H1 (cell line): Measurements from ENCODE around the gene ITIH6. TPM values are rescaled to one million over a fixed set of nuclear protein-coding genes. Genes with fewer than 3 reads are reported as not detected.

Experiments used
- CTCF ChIA-PET: fragments of 300-600 bp; sonication (Branson Sonifier 250); formaldehyde crosslinking; loops from one replicate; lab custom pipeline; 2021; ENCODE audit not compliant: partially characterized antibody; lab: Charles Lee
- POLR2A ChIA-PET: fragments of 300-600 bp; sonication (Branson Sonifier 250); formaldehyde crosslinking; loops from one replicate; lab custom pipeline; 2021; ENCODE audit warnings: inconsistent platforms; ENCODE audit not compliant: partially characterized antibody; lab: Charles Lee
- DNase-seq, 2 experiments: peaks; one replicate each; pipeline versions ENCODE4 v3.0.0 to v3.0.0-alpha.2; 2010 to 2022; ENCODE audit warnings: low spot score in 2 of 2, low read depth in 1 of 2, mixed read lengths in 1 of 2
- FAIRE-seq: peaks from 2 replicates; lab custom pipeline; 2011; peaks lifted over from hg19 to GRCh38; lab: Jason Lieb, UNC
- H2AFZ ChIP-seq: 2 replicates; pipeline ENCODE4 v1.8.1; 2012; ENCODE audit warnings: low read length, inconsistent platforms
- H2AK5ac ChIP-seq: 2 replicates; pipeline ENCODE4 v1.6.1; 2013; ENCODE audit warnings: low read depth, low read length
- H2BK120ac ChIP-seq: replicated peaks from 2 replicates; pipeline ENCODE3; 2013; ENCODE audit warnings: low read depth, low read length, inconsistent platforms
- H2BK12ac ChIP-seq: 2 replicates; pipeline ENCODE4 v1.6.1; 2013; ENCODE audit warnings: low read depth, low read length
- H2BK15ac ChIP-seq: 2 replicates; pipeline ENCODE4 v1.6.1; 2013; ENCODE audit warnings: low read length
- H2BK20ac ChIP-seq: 2 replicates; pipeline ENCODE4 v1.6.1; 2013; ENCODE audit warnings: low read length
- H2BK5ac ChIP-seq: 2 replicates; pipeline ENCODE4 v1.6.1; 2013; ENCODE audit warnings: low read depth, low read length
- H3K14ac ChIP-seq: 2 replicates; pipeline ENCODE4 v1.6.1; 2013; ENCODE audit warnings: inconsistent platforms; ENCODE audit not compliant: insufficient read length
- H3K18ac ChIP-seq: 2 replicates; pipeline ENCODE4 v1.6.1; 2013; ENCODE audit warnings: low read length; ENCODE audit errors: extremely low read depth
- H3K23ac ChIP-seq: 2 replicates; pipeline ENCODE4 v1.6.1; 2013; ENCODE audit warnings: inconsistent platforms; ENCODE audit not compliant: insufficient read length
- H3K23me2 ChIP-seq: 2 replicates; pipeline ENCODE4 v1.6.1; 2013; ENCODE audit warnings: low read depth, low read length
- H3K27ac ChIP-seq: 2 replicates; pipeline ENCODE4 v1.6.1; 2011; ENCODE audit warnings: low read depth, low read length, inconsistent platforms
- H3K27me3 ChIP-seq, 4 experiments: replicated peaks in 1 of 4; 1 replicate in 1 of 4; 2 replicates in 3 of 4; pipeline versions ENCODE4 v1.6.1 to v1.8.1; 2011 to 2013; ENCODE audit warnings: low read length in 3 of 4, mild to moderate bottlenecking in 3 of 4, inconsistent platforms in 2 of 4, mixed read lengths in 2 of 4, moderate library complexity in 1 of 4; ENCODE audit not compliant: control insufficient read depth in 3 of 4, insufficient read depth in 3 of 4; ENCODE audit errors: extremely low read depth in 1 of 4
- H3K36me3 ChIP-seq, 4 experiments: 2 replicates each; pipeline versions ENCODE4 v1.6.1 to v1.8.1; 2011 to 2013; ENCODE audit warnings: mild to moderate bottlenecking in 4 of 4, low read length in 3 of 4, moderate library complexity in 2 of 4, control low read depth in 1 of 4, inconsistent platforms in 1 of 4; ENCODE audit not compliant: insufficient read depth in 4 of 4, control insufficient read depth in 2 of 4
- H3K4ac ChIP-seq: replicated peaks from 2 replicates; pipeline ENCODE3; 2013; ENCODE audit warnings: low read length, low read depth, mixed read lengths, inconsistent platforms; ENCODE audit not compliant: insufficient read length
- H3K4me1 ChIP-seq, 4 experiments: replicated peaks in 1 of 4; 1 replicate in 1 of 4; 2 replicates in 3 of 4; pipeline versions ENCODE4 v1.6.1 to v1.8.1; 2011 to 2013; ENCODE audit warnings: low read length in 3 of 4, inconsistent platforms in 2 of 4, mixed read lengths in 1 of 4; ENCODE audit not compliant: insufficient read depth in 4 of 4, control insufficient read depth in 3 of 4
- H3K4me2 ChIP-seq, 2 experiments: 2 replicates each; pipeline versions ENCODE4 v1.6.1 to v1.8.1; 2011 to 2013; ENCODE audit warnings: low read depth in 2 of 2, low read length in 2 of 2, control low read depth in 1 of 2, inconsistent platforms in 1 of 2, mild to moderate bottlenecking in 1 of 2; ENCODE audit not compliant: insufficient read depth in 1 of 2
- H3K4me3 ChIP-seq, 4 experiments: fragments of 200-600, 300-600 bp in 1 of 4; sonication (generic), shearing (Covaris generic), sonication (Bioruptor Twin) in 1 of 4; 2 replicates each; pipeline versions ENCODE4 v1.5.1 to v1.8.1; 2011 to 2016; ENCODE audit warnings: low read length in 4 of 4, low read depth in 3 of 4, control low read depth in 2 of 4, inconsistent platforms in 2 of 4, mild to moderate bottlenecking in 2 of 4, mixed read lengths in 1 of 4, moderate library complexity in 1 of 4; ENCODE audit not compliant: insufficient read depth in 2 of 4; ENCODE audit errors: extremely low read depth in 1 of 4
- H3K56ac ChIP-seq: replicated peaks from 2 replicates; pipeline ENCODE3; 2013; ENCODE audit warnings: low read depth, mild to moderate bottlenecking, mixed read lengths, low read length, inconsistent platforms; ENCODE audit not compliant: insufficient read length
- H3K79me1 ChIP-seq: 2 replicates; pipeline ENCODE4 v1.6.1; 2013; ENCODE audit warnings: low read depth, low read length, control low read depth
- H3K79me2 ChIP-seq, 2 experiments: 2 replicates each; pipeline versions ENCODE4 v1.6.1 to v1.8.1; 2012 to 2013; ENCODE audit warnings: low read length in 2 of 2, mild to moderate bottlenecking in 2 of 2, inconsistent platforms in 1 of 2; ENCODE audit not compliant: insufficient read depth in 2 of 2, control insufficient read depth in 1 of 2
- H3K9ac ChIP-seq, 4 experiments: replicated peaks in 1 of 4; 1 replicate in 1 of 4; 2 replicates in 3 of 4; pipeline versions ENCODE4 v1.6.1 to v1.8.1; 2011 to 2013; ENCODE audit warnings: low read depth in 3 of 4, low read length in 3 of 4, control low read depth in 2 of 4, mild to moderate bottlenecking in 2 of 4, moderate library complexity in 2 of 4, inconsistent platforms in 1 of 4; ENCODE audit errors: extremely low read depth in 1 of 4
- H3K9me3 ChIP-seq, 2 experiments: 2 replicates each; pipeline versions ENCODE4 v1.6.1 to v1.8.1; 2012 to 2013; ENCODE audit warnings: mild to moderate bottlenecking in 2 of 2, moderate library complexity in 2 of 2, control low read depth in 1 of 2, inconsistent platforms in 1 of 2, low read depth in 1 of 2, low read length in 1 of 2, mixed read lengths in 1 of 2; ENCODE audit not compliant: insufficient read depth in 2 of 2
- H4K20me1 ChIP-seq, 2 experiments: replicated peaks in 1 of 2; 2 replicates each; pipeline versions ENCODE3 to v1.8.1; 2011 to 2013; ENCODE audit warnings: inconsistent platforms in 2 of 2, low read length in 2 of 2, mild to moderate bottlenecking in 1 of 2; ENCODE audit not compliant: insufficient read depth in 2 of 2, control insufficient read depth in 1 of 2
- H4K5ac ChIP-seq: 2 replicates; pipeline ENCODE4 v1.6.1; 2013; ENCODE audit warnings: low read length, low read depth, mixed read lengths, inconsistent platforms; ENCODE audit not compliant: insufficient read length
- H4K8ac ChIP-seq: 2 replicates; pipeline ENCODE4 v1.8.0; 2013; ENCODE audit warnings: mild to moderate bottlenecking, moderate library complexity, low read length, inconsistent platforms; ENCODE audit not compliant: insufficient read depth; ENCODE audit errors: extremely low read depth
- H4K91ac ChIP-seq: replicated peaks from 2 replicates; pipeline ENCODE3; 2013; ENCODE audit warnings: low read length, mixed read lengths, inconsistent platforms; ENCODE audit not compliant: insufficient read length
- CHD1 ChIP-seq: IDR thresholded peaks from 2 replicates; pipeline ENCODE4 v1.6.1; 2012; ENCODE audit warnings: low read depth, low read length, improper control_type of control experiment
- CHD2 ChIP-seq: IDR thresholded peaks from 2 replicates; pipeline ENCODE4 v1.6.1; 2012; ENCODE audit warnings: low read length, improper control_type of control experiment
- EP300 ChIP-seq, 2 experiments: IDR thresholded peaks; 1 replicate in 1 of 2; 2 replicates in 1 of 2; pipeline ENCODE4 v1.6.1; 2011 to 2012; ENCODE audit warnings: low read depth in 2 of 2, low read length in 2 of 2, mild to moderate bottlenecking in 2 of 2, borderline replicate concordance in 1 of 2, inconsistent platforms in 1 of 2, moderate library complexity in 1 of 2
- JUN ChIP-seq: IDR thresholded peaks from 2 replicates; pipeline ENCODE4 v1.6.1; 2011; ENCODE audit warnings: low read depth, mild to moderate bottlenecking, improper control_type of control experiment, low read length
- KDM4A ChIP-seq: IDR thresholded peaks from one replicate; pipeline ENCODE4 v1.7.1; 2012; ENCODE audit warnings: low read depth, mild to moderate bottlenecking, moderate library complexity, low read length, inconsistent platforms; ENCODE audit not compliant: severe bottlenecking
- NANOG ChIP-seq: IDR thresholded peaks from 2 replicates; pipeline ENCODE4 v1.6.1; 2011; ENCODE audit warnings: low read length, low read depth, mild to moderate bottlenecking, inconsistent platforms; ENCODE audit not compliant: insufficient read depth, poor library complexity, severe bottlenecking
- PHF8 ChIP-seq: fragments of 200-600 bp; sonication (generic); conservative IDR thresholded peaks from 2 replicates; pipeline ENCODE4 v1.7.1; 2012; ENCODE audit warnings: low read depth, mild to moderate bottlenecking, inconsistent platforms, low read length, moderate library complexity
- POU5F1 ChIP-seq: IDR thresholded peaks from 2 replicates; pipeline ENCODE4 v1.6.1; 2011; ENCODE audit warnings: low read depth, mild to moderate bottlenecking, low read length, moderate library complexity
- RBBP5 ChIP-seq: IDR thresholded peaks from 2 replicates; pipeline ENCODE4 v1.7.1; 2012; ENCODE audit warnings: low read depth, mild to moderate bottlenecking, inconsistent platforms, low read length, moderate library complexity, borderline replicate concordance
- SIN3A ChIP-seq, 2 experiments: IDR thresholded peaks in 1 of 2; conservative IDR thresholded peaks in 1 of 2; 2 replicates each; pipeline ENCODE4 v1.6.1; 2011 to 2012; ENCODE audit warnings: low read length in 2 of 2, improper control_type of control experiment in 1 of 2, low read depth in 1 of 2, mild to moderate bottlenecking in 1 of 2
- SIRT6 ChIP-seq: IDR thresholded peaks from one replicate; pipeline ENCODE4 v1.7.1; 2012; ENCODE audit warnings: low read length, inconsistent platforms
- SIX5 ChIP-seq: IDR thresholded peaks from 2 replicates; pipeline ENCODE4 v1.6.1; 2011; ENCODE audit warnings: mild to moderate bottlenecking, low read depth, low read length
- SRF ChIP-seq: IDR thresholded peaks from 2 replicates; pipeline ENCODE4 v1.6.1; 2011; ENCODE audit warnings: mild to moderate bottlenecking, low read depth, low read length, moderate library complexity
- SUZ12 ChIP-seq: fragments of 200-600 bp; sonication (generic); IDR thresholded peaks from 2 replicates; pipeline ENCODE4 v1.6.1; 2012; ENCODE audit warnings: mild to moderate bottlenecking, inconsistent platforms, low read length, moderate library complexity, mixed read lengths
- WGBS, 2 experiments: shearing (Covaris generic) in 1 of 2; methylation state at CpG; one replicate each; pipeline versions ENCODE4 v1.1.6 to v1.1.7; 2013 to 2015; ENCODE audit warnings: low lambda C conversion rate in 2 of 2, mixed read lengths in 2 of 2, inconsistent platforms in 1 of 2, low coverage in 1 of 2, missing lambda C conversion rate in 1 of 2; ENCODE audit not compliant: insufficient replicate concordance in 2 of 2, insufficient coverage in 1 of 2, insufficient read length in 1 of 2; ENCODE audit errors: extremely low coverage in 1 of 2, missing lambda C conversion rate in 1 of 2; 5-methylcytosine and 5-hydroxymethylcytosine counted together
- polyA plus RNA-seq, 7 experiments: library from polyadenylated mRNA; depleted of rRNA in 3 of 7; stranded (reverse) in 5 of 7; unstranded in 2 of 7; fragments of >200 nt in 5 of 7; fragments of 200-250 nt in 2 of 7; gene quantifications; 1 replicate in 5 of 7; 2 replicates in 1 of 7; 4 replicates in 1 of 7; pipeline versions ENCODE4 v1.2.1 to v1.2.3, GENCODE V29; 2011 to 2013; ENCODE audit warnings: missing spikeins in 2 of 7, mixed read lengths in 2 of 7
- total RNA-seq: library from RNA; stranded (reverse); fragmentation: NEBNext Ultra II Directional; extraction: Animal tissue kit (Norgen Biotek cat#: 25700); gene quantifications from 2 replicates; pipeline ENCODE4 v1.2.1, GENCODE V29; 2021

Gene ITIH6
- total and polyA plus RNA-seq, 2 of the 8 experiments (the other 6 are each of a cell fraction or from before 2014, with no cell fraction given) = 0.02 TPM; not detected in 1

GRCh38 chrX:54843050-54843449 is 45.0 kb upstream of the ITIH6 start:
- POLR2A ChIA-PET = no interaction called here

More at GRCh38 chrX:54843050-54843449, 45.0 kb upstream of the ITIH6 start:
- Histone ChIP-seq H2BK15ac (no peak overlapping the region), H4K5ac (no peak overlapping the region), H3K79me2 (no peaks in the 10 kb centered on the region), H2BK20ac (no peak overlapping the region), H3K18ac (no peak overlapping the region), H2AK5ac (no peak overlapping the region), H3K4ac (no peak overlapping the region), H3K56ac (no peak overlapping the region), H4K8ac (no peak overlapping the region), H3K23me2 (no peaks in the 10 kb centered on the region), H3K79me1 (no peaks in the 10 kb centered on the region), H4K20me1 (no peaks in the 10 kb centered on the region), H3K27me3 (no peaks in the 10 kb centered on the region), H3K4me1 (peaks cover 0 to 2% (median 0%) of the 10 kb centered on the region in 4 experiments; a peak in 2 of 7 replicates), H3K4me3 (no peak overlapping the region), H3K23ac (no peak overlapping the region), H3K9ac (no peak overlapping the region), H3K9me3 (no peaks in the 10 kb centered on the region), H4K91ac (no peak overlapping the region), H3K27ac (no peak overlapping the region), H2BK12ac (no peak overlapping the region), H3K14ac (no peak overlapping the region), H3K36me3 (no peaks in the 10 kb centered on the region), H2BK120ac (no peak overlapping the region), H2AFZ (no peak overlapping the region), H3K4me2 (no peak overlapping the region), H2BK5ac (no peak overlapping the region)
- 92% methylated on average over 2 of the region's 2 CpGs; no CpG with 5 or more reads in 1 of the 2 experiments for WGBS, 2 experiments
- FAIRE-seq (no peak), DNase-seq (no peak)
- CTCF ChIA-PET = no interaction called here
- no peak for TF ChIP-seq SUZ12
- no peak for TF ChIP-seq KDM4A
- no peak for TF ChIP-seq JUN
- TF ChIP-seq POU5F1 = no peak
- TF ChIP-seq NANOG = no peak
- TF ChIP-seq SIRT6 = no peak
- no peak for TF ChIP-seq SRF
- TF ChIP-seq EP300 (IDR thresholded peaks at IDR 0.05; ENCODE audit: borderline replicate concordance in 1 of 2, low read depth in 2 of 2, low read length in 2 of 2) = no peak
- TF ChIP-seq CHD2 = no peak
- TF ChIP-seq SIX5 = no peak
- no peak for TF ChIP-seq RBBP5
- no peak for TF ChIP-seq PHF8
- TF ChIP-seq CHD1 = no peak
- no peak for TF ChIP-seq SIN3A (conservative IDR thresholded peaks at IDR 0.05 in 1 of 2, IDR thresholded peaks at IDR 0.05 in 1 of 2; ENCODE audit: low read depth in 1 of 2, low read length in 2 of 2)
